G401 (cell line): ENCODE results near the gene FSTL3. TPM values are rescaled to one million over a fixed set of nuclear protein-coding genes. Genes with fewer than 3 reads are reported as not detected.
"Not testable (repeated sequence)": the region's sequence is repeated elsewhere in the genome, so short reads cannot be mapped to it uniquely, and the experiment has no call there.

ENCODE experiments used
- DNase-seq: peaks from one replicate; pipeline ENCODE4 v3.0.0-alpha.2; 2015; ENCODE audit warnings: low spot score
- in situ Hi-C: cut with HindIII; loops from 2 replicates; pipeline ENCODE4 v1.10.0; 2016; ENCODE audit warnings: low sequenced_read_pairs, mixed read lengths
- total RNA-seq: library from RNA; depleted of rRNA; stranded (reverse); fragments of >200 nt; shearing (Covaris generic); gene quantifications from 2 replicates; pipeline ENCODE4 v1.2.3, GENCODE V29; 2014; rRNA removed

Gene FSTL3
- total RNA-seq: 15.0 and 26.0 TPM in 2 replicates

- DNase-seq: no peak
- in situ Hi-C loops: no loop called here
These were observed at the start of gene FSTL3 for GRCh38 chr19:676339-677105. TSS of gene FSTL3 (plus strand) at chr19:676392. CDS start at chr19:676424, 32 bp downstream.

DNA sequence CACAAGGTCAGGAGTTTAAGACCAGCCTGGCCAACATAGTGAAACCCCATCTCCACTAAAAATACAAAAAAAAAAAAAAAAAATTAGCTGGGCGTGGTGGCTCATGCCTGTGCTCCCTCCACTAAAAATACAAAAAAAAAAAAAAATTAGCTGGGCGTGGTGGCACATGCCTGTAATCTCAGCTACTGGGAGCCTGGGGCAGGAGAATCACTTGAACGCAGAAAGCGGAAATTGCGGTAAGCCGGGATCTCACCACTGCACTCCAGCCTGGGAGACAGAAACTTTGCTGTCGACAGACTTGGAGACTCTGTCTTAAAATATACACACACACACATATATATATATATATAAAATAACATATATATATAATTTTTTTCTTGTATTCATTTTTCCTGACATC is 49.6 kb upstream of the FSTL3 start:
- DNase-seq, in situ Hi-C loops: not testable (repeated sequence)

GRCh38 chr19:628168-628567 is 48.0 kb upstream of the FSTL3 start:
- DNase-seq: no peak

GRCh38 chr19:629515-629914 is 46.7 kb upstream of the FSTL3 start:
- in situ Hi-C loops: not testable (repeated sequence)
- peak; percentile 14 for DNase-seq

More at GRCh38 chr19:628168-628567, 48.0 kb upstream of the FSTL3 start:
- in situ Hi-C loops: no loop called here

DNA sequence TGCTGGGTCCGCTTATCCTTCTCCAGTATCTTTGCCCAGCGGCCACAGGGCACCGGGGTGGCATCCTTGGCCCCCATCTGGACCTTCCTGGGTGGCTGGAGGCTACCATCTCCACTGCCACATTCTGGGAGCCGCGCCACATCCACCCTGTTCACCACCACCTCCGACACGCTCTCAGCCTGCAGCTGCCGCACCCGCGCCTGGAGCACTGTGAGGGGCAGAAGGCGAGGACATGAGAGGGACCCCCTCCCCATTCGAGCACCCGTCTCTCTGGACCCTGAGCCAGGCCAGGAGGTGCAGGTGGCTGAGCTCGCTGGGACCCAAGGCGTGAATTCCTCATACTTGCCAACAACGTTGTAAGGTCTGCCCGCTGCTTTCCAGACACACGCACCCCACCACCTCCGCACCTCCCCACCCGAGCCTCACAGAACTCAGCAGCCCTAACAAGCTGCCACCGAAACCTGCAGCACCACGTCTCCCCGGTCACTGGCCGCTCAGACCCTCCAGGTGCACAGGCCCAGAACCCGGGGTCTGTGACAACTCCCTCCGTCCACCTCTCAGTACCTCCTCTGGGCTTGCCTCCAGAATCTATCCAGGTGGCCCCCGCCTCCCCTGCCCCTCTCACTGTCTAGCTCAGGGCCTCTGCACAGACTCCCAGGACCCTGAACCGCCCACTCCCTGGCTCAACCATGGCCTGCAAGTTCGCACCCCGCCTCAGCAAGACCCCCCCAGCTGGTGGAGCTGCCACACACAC is 46.1 kb upstream of the FSTL3 start:
- in situ Hi-C loops: no loop called here
- DNase-seq: peak; percentile 27

GRCh38 chr19:632579-633067 is 43.6 kb upstream of the FSTL3 start:
- in situ Hi-C loops: no loop called here

DNA sequence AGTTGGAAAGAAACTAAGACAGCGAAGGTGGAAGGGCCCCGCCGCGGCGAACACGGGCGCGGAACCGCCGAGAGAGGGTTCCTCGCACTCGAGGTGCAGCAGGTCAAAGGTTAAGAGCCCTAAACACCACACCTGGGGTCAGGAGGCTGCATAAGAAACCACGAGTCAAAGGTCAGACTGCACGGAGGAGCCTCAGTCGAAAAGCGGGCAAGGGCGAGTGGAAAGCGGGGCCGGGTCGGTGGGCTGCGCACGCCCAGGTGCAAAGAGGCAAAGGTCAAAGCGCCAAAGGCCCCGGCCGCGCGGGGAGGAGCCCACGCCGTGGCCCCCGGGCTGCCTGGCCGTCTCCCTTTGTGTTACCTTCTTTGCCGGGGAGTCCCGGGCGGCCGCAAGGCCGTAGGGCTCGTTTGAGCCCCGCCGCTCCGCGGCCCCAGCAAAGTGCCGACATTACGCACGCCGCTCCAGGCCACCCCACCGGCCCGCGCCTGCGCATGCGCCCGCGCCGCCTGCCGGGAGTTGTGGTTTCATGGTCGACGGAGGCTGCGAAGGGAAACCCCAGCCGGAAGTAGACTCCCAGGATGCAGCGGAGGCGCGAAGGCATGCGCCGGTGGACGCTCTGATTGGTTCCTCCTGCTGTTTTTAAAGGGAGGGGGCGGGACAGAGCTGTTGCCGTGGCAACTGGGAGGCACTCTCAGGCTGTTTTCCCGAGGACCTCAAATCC is 43.0 kb upstream of the FSTL3 start, which contains the start of gene POLRMT:
POLRMT (minus strand) TSS at position 470 of the 718 bp plus-strand sequence; CDS start at position 445, 25 bp downstream.
- in situ Hi-C loops: no loop called here
- peak; percentile 98 for DNase-seq

More at GRCh38 chr19:632579-633067, 43.6 kb upstream of the FSTL3 start:
- no peak for DNase-seq

- no peak for DNase-seq
- in situ Hi-C loops: no loop called here
These were observed 42.2 kb upstream of the FSTL3 start for GRCh38 chr19:633786-634639.

- no peak for DNase-seq
- in situ Hi-C loops: no loop called here
These were observed 41.1 kb upstream of the FSTL3 start for GRCh38 chr19:634975-635652.

DNA sequence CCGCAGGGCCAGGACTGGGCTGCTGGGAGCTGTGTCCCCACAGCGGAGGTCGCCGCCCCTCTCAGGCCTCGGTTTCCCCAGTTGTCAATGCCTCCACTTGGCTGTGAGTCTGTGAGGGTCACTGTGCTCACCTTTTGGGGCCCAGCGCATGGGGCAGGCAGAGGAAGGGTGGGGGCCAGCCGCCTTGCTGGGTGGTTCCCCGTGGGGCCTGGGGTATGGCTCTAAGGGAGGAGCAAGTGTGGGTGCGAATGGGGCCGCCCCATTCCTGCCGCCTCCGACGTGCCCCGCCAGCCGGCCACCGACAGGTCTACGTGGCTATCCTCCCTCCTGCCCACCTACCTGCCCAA is 37.3 kb upstream of the FSTL3 start:
- in situ Hi-C loops: no loop called here
- no peak for DNase-seq

- peak; percentile 87 for DNase-seq
- in situ Hi-C loops: no loop called here
These were observed 36.7 kb upstream of the FSTL3 start, which contains the start of gene FGF22 for GRCh38 chr19:639253-640160. TSS of gene FGF22 (plus strand) at chr19:639879. CDS start at chr19:639926, 47 bp downstream.

- in situ Hi-C loops: no loop called here
- DNase-seq: no peak
These were observed 36.0 kb upstream of the FSTL3 start for GRCh38 chr19:640161-640558.

DNA sequence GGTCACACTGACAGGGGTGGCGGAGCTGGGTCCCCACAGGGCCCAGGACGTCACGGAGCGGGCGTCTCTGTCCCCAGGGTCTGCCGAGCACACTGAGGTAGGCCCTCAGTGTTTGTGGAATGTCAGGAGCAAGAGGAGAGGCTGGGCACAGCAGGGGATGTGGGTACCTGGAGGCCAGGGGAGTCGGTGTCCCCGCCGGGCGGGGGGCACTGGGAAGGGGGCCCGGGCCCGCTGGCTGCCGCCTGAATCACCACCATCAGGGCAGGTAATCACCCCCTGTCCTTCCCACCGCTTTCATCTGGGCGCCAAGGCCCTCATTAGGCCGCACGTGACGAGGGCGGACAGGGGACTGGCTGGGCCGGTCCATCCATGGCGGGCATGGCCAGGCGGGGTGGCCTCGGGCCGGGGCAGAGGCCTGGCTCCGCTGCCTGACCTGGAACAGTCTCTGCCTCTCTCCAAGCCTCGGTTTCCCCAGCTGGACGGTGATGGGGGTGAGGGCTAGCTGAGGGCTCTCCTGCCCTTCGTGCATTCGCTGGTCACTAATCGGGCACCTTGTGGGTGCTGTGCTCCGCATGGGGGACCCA is 35.5 kb upstream of the FSTL3 start:
- in situ Hi-C loops: no loop called here
- DNase-seq: no peak

DNA sequence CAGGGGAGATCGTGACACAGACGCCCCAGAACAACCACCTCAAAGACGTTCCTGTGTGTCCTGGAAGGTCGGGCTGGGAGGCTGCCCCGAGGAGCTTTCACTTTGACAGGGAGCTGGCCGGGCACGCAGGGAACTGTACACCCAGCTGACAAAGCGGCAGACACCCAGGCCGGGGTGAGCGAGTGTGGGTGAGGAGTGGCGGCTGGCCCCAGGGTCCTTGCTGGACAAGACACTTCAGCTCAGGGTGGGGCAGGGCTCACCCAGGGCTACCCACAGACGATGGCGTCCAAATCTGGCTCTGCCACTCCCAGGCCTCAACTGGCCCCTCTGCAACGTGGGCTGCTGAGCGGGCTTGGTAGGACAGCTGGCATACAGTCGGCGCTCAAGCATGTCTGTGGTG is 34.5 kb upstream of the FSTL3 start:
- in situ Hi-C loops: no loop called here
- DNase-seq: no peak

DNA sequence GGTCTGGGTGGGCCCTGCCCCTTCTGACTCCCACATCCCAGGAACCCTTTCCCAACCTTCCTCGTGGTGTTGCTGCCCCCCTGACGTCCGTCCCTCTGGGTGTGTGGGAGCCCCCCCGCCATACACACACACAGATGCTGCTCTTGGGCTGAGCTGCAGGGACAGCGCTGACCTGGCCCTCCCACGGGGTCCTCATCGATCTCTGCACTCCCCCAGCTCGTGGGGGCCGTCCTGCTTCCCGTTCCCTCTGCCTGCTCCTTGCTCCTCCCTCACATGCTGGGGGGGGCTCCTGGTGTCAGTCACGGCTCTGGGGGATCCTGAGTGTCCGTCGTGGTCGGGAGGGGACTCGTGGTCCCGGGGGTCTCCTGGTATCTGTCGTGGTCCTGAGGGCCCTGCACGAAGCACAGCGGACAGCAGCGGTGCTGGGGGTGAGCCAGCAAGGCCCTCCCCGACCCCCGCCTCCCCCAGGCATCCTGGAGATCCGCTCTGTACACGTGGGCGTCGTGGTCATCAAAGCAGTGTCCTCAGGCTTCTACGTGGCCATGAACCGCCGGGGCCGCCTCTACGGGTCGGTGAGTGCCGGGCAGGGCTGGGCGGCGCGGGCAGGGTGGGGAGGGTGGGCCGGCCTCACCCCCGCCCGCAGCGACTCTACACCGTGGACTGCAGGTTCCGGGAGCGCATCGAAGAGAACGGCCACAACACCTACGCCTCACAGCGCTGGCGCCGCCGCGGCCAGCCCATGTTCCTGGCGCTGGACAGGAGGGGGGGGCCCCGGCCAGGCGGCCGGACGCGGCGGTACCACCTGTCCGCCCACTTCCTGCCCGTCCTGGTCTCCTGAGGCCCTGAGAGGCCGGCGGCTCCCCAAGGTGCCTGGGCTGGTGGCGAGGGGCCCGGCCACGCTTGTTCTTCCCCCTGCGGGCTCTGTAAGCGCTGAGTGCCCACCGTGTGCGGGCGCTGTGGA is 33.1 kb upstream of the FSTL3 start:
- in situ Hi-C loops: no loop called here
- DNase-seq: no peak

GRCh38 chr19:643736-644135 is 32.5 kb upstream of the FSTL3 start:
- DNase-seq: no peak
- in situ Hi-C loops: no loop called here
